Suprapubic skin (tissue), 3 donors: ENCODE measurements around the gene RFX3.

Experiments
- CTCF ChIP-seq, 2 donors: fragments of 200-600 bp in 1 of 2; fragments of 450-650 bp in 1 of 2; sonication (generic) in 1 of 2; IDR thresholded peaks; one replicate each; pipeline ENCODE4 v1.5.1; 2016 to 2019; ENCODE audit warnings: antibody characterized with exemption in 2 of 2, mild to moderate bottlenecking in 1 of 2, moderate library complexity in 1 of 2
- POLR2AphosphoS5 ChIP-seq, 3 donors: sonication (generic); formaldehyde crosslinking; IDR thresholded peaks; one replicate each; pipeline ENCODE4 v1.6.1; 2017; ENCODE audit warnings: antibody characterized with exemption in 3 of 3

GRCh38 chr9:3205421-3206095 lies 320.2 kb downstream of the RFX3 start:
- TF ChIP-seq POLR2AphosphoS5 (IDR thresholded peaks at IDR 0.05): no peak
- TF ChIP-seq CTCF (IDR thresholded peaks at IDR 0.05): no peak
